ENCODE measurements around the gene PFDN6.

Gene PFDN6

DNA sequence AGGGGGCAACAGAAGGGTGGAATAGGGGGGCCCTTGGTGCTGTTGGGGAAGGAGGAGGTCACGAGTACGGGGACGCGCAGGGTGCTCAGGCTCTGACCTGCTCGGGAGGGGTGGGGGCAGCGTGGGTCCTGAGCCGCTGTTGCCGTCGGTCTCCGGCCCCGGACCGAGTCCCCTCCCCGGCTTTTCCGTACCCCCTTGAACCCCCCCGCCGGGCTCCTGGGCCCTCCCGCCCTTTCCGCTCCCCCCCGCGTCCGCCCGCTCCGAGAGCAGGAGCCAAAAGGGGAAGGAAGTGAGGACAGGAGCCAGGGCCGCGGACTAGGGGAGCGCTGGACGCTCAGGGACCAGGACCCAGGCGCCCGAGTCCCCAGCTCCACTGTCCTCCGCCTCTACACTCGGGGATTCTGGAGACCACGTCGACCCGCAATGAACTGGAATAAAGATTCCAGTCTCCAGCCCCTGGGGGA is 9.4 kb downstream of the PFDN6 start, which contains the start of gene RGL2:
Gene RGL2 (minus strand): TSS at position 170 of the 464 bp plus-strand sequence. CDS start 332 bp downstream, outside the sequence.
- DNase-seq (ENCODE audit: insufficient read length) (peak; percentile 61), FAIRE-seq (no peak)
- TF ChIP-seq POLR2AphosphoS5 (IDR thresholded peaks at IDR 0.05; ENCODE audit: low read depth, low read length) (no peak), TAF1 (IDR thresholded peaks at IDR 0.05; ENCODE audit: borderline replicate concordance, low read depth, low read length) (no peak), POLR2A (IDR thresholded peaks at IDR 0.05; ENCODE audit: low read depth, low read length) (no peak)

DNA sequence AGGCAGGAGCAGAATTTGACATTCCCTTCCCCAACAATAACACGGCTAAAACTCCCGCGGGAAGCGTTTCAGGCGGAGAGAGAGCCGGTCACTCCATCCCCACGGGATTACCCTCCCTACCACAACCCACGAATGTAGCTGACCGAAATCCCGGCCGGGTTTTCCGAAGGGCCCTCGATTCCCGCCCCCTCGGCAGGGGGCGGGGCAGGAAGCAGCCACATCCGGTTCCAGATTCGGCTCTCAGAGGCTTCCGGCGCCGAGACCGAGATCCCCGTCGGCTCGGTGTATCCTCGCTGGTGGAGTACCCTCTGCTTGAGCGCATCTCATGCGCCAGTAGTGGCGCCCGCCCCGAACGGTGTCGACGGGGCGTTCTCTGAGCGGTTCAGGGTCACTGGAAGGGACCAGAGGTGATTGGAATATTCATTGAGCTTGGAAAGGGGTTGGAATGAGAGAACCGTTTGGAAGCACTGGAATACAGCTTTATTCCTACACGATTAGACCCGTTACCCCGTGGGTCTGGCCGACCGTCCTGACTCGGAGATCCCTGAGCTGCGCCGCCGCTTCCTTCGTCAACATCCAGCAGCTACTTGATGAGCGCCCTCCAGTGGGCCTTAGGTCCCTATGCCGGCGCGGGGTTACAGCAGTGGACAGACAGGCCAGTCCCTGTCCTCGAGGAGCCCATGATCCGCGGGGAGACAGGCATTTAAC is 10.0 kb downstream of the PFDN6 start:
- TF ChIP-seq POLR2A (IDR thresholded peaks at IDR 0.05; ENCODE audit: low read depth, low read length), result peak; percentile 78; the same call in 1 of the 2 replicates
- TF ChIP-seq POLR2AphosphoS5 (IDR thresholded peaks at IDR 0.05; ENCODE audit: low read depth, low read length), result peak; percentile 79
- no peak for TF ChIP-seq TAF1 (IDR thresholded peaks at IDR 0.05; ENCODE audit: borderline replicate concordance, low read depth, low read length)
- FAIRE-seq, result peak; percentile 95
- DNase-seq (ENCODE audit: insufficient read length), result peak; percentile 93

DNA sequence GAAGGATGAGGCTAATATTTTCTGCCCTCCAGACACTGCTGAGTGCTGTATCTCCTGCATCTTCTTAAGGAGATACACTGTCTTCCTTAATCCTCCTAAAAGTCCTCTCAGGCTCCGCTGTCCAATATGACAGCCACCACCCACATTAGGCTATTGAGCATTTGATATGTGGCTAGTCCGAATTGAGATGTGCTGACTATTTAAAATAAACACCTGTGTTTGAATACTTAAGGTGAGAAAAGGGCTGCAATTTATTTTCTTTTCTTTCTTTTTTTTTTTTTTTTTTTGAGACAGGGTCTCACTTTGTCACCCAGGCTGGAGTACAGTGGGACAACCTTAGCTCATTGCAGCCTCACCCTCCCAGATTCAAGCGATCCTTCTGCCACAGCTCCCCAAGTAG is 12.5 kb downstream of the PFDN6 start:
- DNase-seq (ENCODE audit: insufficient read length), result no peak
- TF ChIP-seq POLR2A (IDR thresholded peaks at IDR 0.05; ENCODE audit: low read depth, low read length) (no peak), TAF1 (IDR thresholded peaks at IDR 0.05; ENCODE audit: borderline replicate concordance, low read depth, low read length) (no peak), POLR2AphosphoS5 (IDR thresholded peaks at IDR 0.05; ENCODE audit: low read depth, low read length) (no peak)
- FAIRE-seq, result no peak

DNA sequence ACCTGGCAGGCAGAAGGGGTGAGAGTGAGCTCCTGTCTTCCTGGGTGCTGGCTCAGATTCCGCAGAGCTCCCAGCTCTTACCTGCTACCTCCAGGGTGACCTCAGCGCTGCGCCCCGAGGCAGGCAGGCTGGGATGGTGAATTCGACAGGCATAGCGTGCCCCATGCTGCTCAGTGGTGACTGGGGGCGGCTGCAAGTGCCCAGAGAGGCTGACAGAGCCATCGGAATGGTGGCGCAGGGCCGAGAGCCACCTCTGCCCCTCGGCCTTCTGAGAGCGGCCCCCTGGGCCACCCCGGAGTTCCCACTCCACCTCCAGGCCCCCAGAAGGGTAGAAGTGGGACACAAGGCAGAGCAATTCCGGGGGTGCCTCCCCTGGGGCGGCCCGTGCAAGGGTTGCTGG is 14.8 kb downstream of the PFDN6 start:
- no peak for TF ChIP-seq POLR2A (IDR thresholded peaks at IDR 0.05; ENCODE audit: low read depth, low read length)
- TF ChIP-seq POLR2AphosphoS5 (IDR thresholded peaks at IDR 0.05; ENCODE audit: low read depth, low read length), result no peak
- no peak for TF ChIP-seq TAF1 (IDR thresholded peaks at IDR 0.05; ENCODE audit: borderline replicate concordance, low read depth, low read length)
- DNase-seq (ENCODE audit: insufficient read length) (no peak), FAIRE-seq (no peak)

DNA sequence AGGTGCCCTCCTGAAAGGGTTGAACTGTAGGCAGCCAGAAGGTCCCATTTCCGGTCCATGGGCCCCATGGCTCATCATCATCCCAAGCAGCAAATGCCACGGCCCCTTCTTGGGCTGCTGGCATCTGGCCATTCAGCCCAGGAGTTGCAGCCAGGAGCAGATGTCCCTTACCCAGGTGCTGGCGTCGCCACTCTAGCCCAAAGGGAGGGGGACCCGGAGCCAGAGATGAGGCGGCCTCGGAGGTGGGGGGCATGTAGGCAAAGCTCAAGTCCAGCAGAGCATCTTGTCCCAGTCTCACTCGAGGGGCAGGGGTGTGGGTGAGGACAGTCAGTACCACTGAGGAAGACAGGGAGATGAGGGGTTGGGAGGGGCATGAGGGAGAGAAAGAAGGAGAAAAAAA is 15.7 kb downstream of the PFDN6 start:
- no peak for TF ChIP-seq POLR2A (IDR thresholded peaks at IDR 0.05; ENCODE audit: low read depth, low read length)
- TF ChIP-seq POLR2AphosphoS5 (IDR thresholded peaks at IDR 0.05; ENCODE audit: low read depth, low read length), result 0 out of 2 replicates have a peak, but pooled peaks have one; percentile 18
- DNase-seq (ENCODE audit: insufficient read length), result no peak
- no peak for FAIRE-seq

DNA sequence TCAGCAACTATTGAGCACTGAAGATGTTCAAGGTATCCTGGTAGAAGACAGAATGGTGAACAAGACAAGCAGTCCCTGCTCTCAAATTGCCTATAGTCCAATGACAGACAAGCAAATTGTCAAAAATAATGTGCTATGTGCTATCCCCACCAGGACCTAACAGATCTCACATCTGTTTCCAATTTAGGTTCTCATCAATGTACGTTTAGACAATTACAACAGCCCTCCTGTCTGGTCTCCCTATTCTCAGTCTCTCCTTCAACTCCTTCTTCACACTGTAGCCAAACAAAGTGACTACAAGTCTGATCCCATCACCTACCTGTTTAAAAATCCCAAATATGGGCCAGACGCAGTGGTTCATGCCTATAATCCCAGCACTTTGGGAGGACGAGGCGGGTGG is 17.0 kb downstream of the PFDN6 start:
- no peak for TF ChIP-seq POLR2A (IDR thresholded peaks at IDR 0.05; ENCODE audit: low read depth, low read length)
- TF ChIP-seq TAF1 (IDR thresholded peaks at IDR 0.05; ENCODE audit: borderline replicate concordance, low read depth, low read length), result no peak
- no peak for TF ChIP-seq POLR2AphosphoS5 (IDR thresholded peaks at IDR 0.05; ENCODE audit: low read depth, low read length)
- FAIRE-seq (no peak), DNase-seq (ENCODE audit: insufficient read length) (no peak)

DNA sequence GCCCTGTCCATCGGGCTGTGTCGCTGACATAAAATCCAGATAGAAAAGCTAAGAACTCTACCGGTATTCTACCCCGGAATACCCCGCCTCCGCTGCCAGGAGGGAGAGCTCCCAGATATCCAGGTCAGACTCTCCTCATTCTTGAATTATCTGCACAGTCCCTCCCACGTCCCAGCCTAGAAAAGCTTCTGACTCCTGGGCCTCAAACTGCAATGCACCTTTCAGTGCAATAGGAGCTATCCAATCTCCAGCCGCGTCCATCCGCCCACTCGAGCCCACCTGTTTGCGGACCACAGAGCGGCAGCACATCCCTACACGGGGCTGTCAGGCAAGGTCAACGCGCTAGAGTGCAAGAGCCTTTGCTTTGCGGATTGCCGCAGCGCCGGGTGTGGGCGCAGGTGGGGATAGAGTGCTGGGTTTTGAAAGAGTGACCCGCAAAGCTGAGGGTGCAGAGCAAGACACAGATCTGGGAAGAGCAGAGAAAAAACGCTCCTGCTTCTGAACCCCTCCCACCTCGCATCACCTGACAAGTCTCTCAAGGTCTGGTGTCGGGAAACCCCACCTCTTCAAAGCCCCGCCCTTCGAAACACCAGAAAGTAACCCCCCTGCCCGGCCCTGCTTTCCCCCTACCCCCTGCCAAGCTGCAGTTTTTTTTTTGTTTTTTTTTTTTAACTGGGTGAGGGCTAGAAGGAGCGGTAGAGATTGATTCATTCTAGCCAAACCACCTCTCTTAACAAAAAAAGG is 23.1 kb downstream of the PFDN6 start:
- FAIRE-seq, result no peak
- DNase-seq (ENCODE audit: insufficient read length), result peak; percentile 86
- TF ChIP-seq POLR2A (IDR thresholded peaks at IDR 0.05; ENCODE audit: low read depth, low read length) (peak; percentile 17; the same call in 1 of the 2 replicates), TAF1 (IDR thresholded peaks at IDR 0.05; ENCODE audit: borderline replicate concordance, low read depth, low read length) (no peak)

DNA sequence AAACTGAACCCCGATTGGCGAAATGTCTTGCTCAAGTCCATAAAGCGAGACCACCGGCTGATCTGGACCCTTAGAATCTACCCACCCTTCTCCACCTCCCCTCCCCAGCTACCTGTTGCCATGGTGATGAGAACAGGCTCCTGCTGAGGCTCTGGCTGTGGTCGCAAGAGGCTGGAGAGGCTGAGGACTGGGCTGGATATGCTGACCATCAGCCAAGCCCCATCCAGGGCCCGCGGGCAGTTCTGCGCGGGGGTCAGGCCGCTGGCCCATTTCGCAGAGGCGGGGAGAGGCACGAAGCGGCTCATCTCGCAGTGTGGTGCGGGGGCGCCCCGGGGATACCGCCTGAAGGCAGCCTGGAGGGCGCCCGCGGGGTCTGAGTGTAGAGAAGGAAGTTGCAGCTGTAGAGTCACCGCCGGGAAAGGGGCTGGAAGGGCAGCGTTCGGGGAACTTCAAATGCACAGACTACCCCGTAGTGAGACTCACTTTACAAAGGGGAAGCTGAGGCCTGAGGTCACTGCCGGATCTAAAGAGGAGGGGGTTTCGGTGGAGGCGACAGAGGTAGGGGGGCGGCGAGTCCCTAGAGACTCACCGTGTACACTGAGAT is 23.8 kb downstream of the PFDN6 start:
- TF ChIP-seq POLR2A (IDR thresholded peaks at IDR 0.05; ENCODE audit: low read depth, low read length) (no peak), POLR2AphosphoS5 (IDR thresholded peaks at IDR 0.05; ENCODE audit: low read depth, low read length) (no peak), TAF1 (IDR thresholded peaks at IDR 0.05; ENCODE audit: borderline replicate concordance, low read depth, low read length) (no peak)
- FAIRE-seq (no peak), DNase-seq (ENCODE audit: insufficient read length) (peak; percentile 38)

DNA sequence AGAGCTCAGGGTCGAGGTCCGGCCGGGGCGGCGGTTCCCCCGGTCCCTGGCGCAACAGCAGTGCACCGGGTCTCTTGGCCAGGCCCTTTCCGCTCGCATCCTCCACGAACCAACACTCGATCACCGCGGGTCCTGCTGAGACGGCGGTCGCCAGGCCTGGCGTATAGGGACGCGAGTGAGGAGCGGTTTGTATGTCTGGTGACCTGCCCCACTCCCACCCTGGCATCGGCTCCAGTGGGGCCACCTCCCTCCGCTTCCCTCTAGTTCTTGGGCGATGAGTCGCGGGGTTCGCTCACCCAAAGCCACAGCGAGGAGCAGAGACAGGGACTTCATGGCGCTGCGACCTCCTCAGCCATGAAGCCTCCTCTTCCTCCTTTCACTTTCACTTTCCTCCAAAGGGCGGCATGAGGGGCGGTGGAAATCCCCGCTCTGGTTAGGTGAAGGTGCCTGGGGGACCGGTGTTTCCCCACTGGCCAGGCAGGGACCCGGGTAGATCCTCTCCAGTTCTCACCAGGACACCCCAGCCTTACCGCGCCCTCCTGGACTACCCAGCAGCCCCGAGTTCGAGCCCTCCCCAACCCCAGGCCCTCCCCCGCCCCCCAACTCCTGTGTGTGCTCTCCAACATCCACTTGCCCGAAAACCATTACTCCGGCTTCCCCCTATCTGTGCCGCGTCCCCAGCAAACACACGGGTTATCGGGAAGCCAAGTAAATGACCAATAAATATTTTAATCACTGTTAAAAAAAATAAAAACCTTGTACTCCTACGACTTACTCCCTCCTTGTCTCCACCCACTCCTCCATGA is 24.5 kb downstream of the PFDN6 start, which contains the start of gene TAPBP:
Gene TAPBP (minus strand): TSS at position 370 of the 806 bp plus-strand sequence. CDS start 37 bp downstream, at position 333.
- peak; percentile 84 for TF ChIP-seq POLR2A (IDR thresholded peaks at IDR 0.05; ENCODE audit: low read depth, low read length)
- TF ChIP-seq TAF1 (IDR thresholded peaks at IDR 0.05; ENCODE audit: borderline replicate concordance, low read depth, low read length), result peak; percentile 86
- peak; percentile 87 for TF ChIP-seq POLR2AphosphoS5 (IDR thresholded peaks at IDR 0.05; ENCODE audit: low read depth, low read length)
- peak; percentile 77 for DNase-seq (ENCODE audit: insufficient read length)
- peak; percentile 90 for FAIRE-seq

DNA sequence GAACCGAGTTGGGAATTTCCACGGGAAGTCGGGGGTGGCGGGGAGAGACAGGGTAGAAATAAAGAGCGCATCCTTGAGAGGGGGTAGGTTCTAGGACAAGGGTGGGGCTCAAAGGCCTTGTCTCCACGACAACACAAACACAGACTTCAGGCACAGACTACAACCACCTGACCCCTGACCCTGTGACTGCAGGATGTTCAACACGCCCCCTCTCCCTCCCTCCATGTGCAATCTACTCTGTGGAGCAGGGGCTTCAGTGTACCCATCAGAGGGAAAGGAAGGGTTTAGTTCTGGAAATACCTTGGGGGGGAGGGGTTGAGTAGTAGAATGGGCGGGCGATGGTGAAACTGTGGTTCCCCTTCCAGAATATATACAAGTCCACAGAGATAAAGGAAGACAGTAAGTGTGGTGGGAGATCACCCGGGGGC is 25.1 kb downstream of the PFDN6 start:
- TF ChIP-seq POLR2AphosphoS5 (IDR thresholded peaks at IDR 0.05; ENCODE audit: low read depth, low read length) (no peak), POLR2A (IDR thresholded peaks at IDR 0.05; ENCODE audit: low read depth, low read length) (no peak), TAF1 (IDR thresholded peaks at IDR 0.05; ENCODE audit: borderline replicate concordance, low read depth, low read length) (no peak)
- DNase-seq (ENCODE audit: insufficient read length) (peak; percentile 45), FAIRE-seq (peak; percentile 74)

Data from GM12892 (cell line).